OCI-LY3 (cell line): ENCODE data around the gene SLC12A8.

Source experiments
- EZH2phosphoT487 ChIP-seq: fragments of 200-600 bp; shearing (Covaris generic); IDR thresholded peaks from 2 replicates; pipeline ENCODE4 v1.6.1; 2018; ENCODE audit warnings: antibody characterized with exemption, mixed run types, low read depth
- TF ChIP-seq, protein P1 (sequence below): fragments of 200-600, 300-600 bp; sonication (generic); IDR thresholded peaks from 2 replicates; pipeline ENCODE4 v1.5.1; 2014; ENCODE audit warnings: antibody characterized with exemption, low read length, low read depth

DNA sequence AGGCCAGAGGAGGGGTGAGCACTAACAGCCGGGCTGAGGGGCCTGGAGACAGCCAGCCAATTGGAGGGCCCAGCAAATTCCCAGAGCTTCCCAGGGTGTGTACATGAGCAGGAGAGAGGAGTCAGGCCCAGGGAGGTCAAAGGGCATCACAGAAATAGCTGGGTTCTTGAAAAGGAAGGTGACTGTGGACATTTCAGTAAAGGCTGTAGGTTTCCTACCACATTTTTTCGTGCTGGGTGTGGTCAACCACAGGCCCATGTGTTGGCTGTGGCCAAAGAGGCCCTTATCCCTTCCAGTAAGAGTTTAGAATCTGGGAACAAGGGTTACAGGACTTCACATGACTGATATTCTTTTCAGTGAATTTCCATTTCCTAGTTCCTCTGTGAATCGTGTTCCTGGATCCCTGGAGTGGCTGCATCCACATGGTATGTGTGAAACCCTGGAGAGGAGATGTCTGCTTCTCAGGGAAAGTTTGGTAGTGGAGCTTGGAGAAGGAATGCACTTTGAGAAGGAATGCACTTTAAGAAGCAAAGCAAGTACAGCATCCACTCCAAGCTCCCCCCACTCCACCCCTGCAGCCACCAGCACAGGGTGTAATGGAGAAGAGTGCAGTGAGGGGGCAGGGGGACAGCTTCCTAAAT, 83.6 kb downstream of the SLC12A8 start:
- TF ChIP-seq, protein P1, sequence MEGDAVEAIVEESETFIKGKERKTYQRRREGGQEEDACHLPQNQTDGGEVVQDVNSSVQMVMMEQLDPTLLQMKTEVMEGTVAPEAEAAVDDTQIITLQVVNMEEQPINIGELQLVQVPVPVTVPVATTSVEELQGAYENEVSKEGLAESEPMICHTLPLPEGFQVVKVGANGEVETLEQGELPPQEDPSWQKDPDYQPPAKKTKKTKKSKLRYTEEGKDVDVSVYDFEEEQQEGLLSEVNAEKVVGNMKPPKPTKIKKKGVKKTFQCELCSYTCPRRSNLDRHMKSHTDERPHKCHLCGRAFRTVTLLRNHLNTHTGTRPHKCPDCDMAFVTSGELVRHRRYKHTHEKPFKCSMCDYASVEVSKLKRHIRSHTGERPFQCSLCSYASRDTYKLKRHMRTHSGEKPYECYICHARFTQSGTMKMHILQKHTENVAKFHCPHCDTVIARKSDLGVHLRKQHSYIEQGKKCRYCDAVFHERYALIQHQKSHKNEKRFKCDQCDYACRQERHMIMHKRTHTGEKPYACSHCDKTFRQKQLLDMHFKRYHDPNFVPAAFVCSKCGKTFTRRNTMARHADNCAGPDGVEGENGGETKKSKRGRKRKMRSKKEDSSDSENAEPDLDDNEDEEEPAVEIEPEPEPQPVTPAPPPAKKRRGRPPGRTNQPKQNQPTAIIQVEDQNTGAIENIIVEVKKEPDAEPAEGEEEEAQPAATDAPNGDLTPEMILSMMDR: no peak
- no peak for TF ChIP-seq EZH2phosphoT487
